ENCODE data around the gene HMGA1.

The HMGA1 gene

DNA sequence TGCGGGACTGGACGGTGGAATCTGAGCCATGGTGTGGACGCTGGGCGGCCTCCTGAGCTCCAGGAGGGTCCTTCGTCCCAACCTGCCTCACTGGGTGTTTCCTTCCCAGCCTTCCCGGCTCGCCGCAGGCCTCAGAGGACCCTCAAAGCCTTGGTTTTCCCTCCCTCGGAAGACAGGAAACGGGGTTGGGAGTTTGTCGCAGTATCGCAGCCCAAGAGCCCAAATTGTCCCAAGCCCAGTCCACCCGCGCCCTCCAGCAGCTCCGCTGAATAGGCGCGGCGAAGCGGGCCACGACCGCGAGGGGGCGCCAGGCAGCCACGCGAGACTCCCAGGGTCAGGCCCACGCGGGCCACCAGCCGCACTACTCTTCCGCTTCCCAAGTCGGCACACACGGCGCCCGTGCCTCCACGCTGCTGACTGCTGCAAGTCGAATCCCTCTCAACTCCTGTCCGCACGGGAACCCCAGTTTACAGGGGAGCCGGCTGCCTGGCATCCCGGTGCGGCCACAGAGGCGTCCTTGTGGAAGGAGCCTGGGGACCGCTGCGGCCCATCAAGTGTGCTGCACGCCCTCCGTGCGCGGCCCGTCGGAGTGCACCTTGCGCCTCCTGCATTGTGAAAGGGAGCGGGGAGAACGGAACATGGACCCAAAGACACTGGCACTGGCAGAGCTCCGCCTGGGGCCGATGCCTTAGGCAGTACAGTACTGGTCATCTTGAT is 40.4 kb upstream of the HMGA1 start:
- TF ChIP-seq POLR2AphosphoS5 (IDR thresholded peaks at IDR 0.05; ENCODE audit: low read depth, low read length): no peak
- TF ChIP-seq FOXP2 (optimal IDR thresholded peaks at IDR 0.05; ENCODE audit: borderline replicate concordance, extremely low read depth, extremely low read length, insufficient read depth): peak; percentile 64

DNA sequence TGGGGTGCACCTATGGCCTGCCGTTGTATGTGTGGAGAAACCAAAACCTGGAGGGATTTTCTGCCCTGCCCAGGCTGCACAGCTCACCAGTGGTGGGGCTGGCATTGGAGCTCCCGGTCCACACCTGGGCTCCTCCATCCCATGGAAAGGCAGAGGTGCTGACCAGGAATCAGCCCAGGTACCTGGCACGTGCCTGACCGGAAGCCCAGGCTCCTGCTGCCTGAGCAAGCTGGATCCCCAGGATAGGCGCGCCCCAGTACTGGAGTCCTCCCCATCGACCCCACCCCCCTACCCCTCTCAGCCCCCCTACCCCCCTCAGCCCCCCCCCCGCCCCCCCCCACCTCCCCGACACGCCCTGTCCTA is 39.9 kb upstream of the HMGA1 start:
- TF ChIP-seq POLR2AphosphoS5 (IDR thresholded peaks at IDR 0.05; ENCODE audit: low read depth, low read length): no peak

DNA sequence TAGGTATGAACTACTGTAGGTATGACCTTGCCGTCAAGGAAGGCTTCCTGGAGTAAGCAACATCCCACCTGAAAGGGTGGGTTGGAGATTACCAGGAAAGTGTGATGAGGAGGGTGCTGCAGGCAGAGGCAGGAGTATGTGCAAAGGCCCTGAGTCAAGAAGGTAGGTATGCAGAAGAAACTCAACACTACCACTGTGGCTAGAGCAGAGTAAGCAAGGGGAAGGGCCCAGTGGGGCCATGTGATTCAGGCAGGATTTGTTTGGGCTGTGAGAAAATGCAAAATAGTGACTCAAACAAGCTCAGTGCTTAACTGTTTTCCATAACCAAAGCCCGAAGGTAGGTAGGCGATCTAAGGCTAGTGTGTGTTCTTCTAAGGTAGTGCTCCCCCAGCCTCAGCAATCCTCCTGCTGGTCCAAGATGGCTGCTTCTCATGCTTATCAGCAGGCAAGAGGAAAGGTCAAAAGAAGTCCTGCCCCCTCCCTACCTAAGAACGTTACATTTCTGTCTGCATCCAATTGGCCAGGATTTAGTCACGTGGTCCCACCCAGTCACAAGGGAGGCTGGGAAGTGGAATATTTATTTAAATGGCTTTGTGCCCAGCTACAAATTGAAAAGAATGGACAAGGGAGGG is 36.2 kb upstream of the HMGA1 start:
- TF ChIP-seq SIN3A (IDR thresholded peaks at IDR 0.05; ENCODE audit: borderline replicate concordance, insufficient read depth, low read length) (no peak), POLR2AphosphoS5 (IDR thresholded peaks at IDR 0.05; ENCODE audit: low read depth, low read length) (no peak)

DNA sequence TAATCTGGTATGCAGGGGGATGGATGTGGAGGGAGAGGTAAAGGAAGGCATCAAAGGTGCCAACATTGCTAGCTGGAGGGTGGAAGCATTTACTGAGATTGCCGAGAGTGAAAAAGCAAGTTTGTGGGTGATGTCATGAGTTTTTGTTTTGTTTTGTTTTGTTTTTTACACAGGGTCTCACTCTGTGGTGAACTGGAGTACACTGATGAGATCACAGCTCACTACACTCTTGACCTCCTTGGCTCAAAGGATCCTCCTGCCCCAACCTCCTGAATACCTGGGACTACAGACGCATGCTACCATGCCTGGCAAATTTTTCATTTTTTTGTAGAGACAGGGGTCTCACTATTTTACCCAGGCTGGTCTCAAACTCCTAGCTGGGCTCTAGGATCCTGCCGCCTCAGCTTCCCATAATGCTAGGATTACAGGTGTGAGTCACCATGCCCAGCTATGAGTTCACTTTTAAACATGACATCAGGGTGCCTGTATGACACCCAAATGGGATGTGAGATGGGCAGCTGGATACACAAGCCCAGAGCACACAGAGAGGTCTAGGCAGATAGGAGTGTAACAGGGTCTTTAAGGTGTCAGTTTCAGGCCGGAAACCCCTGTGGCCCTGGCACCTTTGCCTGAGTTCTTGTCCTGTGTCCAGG is 35.1 kb upstream of the HMGA1 start:
- no peak for TF ChIP-seq POLR2AphosphoS5 (IDR thresholded peaks at IDR 0.05; ENCODE audit: low read depth, low read length)
- TF ChIP-seq TAF1 (IDR thresholded peaks at IDR 0.05; ENCODE audit: borderline replicate concordance, insufficient read depth, low read length): no peak
- no peak for TF ChIP-seq FOXP2 (optimal IDR thresholded peaks at IDR 0.05; ENCODE audit: borderline replicate concordance, extremely low read depth, extremely low read length, insufficient read depth)
- no peak for TF ChIP-seq SIN3A (IDR thresholded peaks at IDR 0.05; ENCODE audit: borderline replicate concordance, insufficient read depth, low read length)
- TF ChIP-seq, protein P1, sequence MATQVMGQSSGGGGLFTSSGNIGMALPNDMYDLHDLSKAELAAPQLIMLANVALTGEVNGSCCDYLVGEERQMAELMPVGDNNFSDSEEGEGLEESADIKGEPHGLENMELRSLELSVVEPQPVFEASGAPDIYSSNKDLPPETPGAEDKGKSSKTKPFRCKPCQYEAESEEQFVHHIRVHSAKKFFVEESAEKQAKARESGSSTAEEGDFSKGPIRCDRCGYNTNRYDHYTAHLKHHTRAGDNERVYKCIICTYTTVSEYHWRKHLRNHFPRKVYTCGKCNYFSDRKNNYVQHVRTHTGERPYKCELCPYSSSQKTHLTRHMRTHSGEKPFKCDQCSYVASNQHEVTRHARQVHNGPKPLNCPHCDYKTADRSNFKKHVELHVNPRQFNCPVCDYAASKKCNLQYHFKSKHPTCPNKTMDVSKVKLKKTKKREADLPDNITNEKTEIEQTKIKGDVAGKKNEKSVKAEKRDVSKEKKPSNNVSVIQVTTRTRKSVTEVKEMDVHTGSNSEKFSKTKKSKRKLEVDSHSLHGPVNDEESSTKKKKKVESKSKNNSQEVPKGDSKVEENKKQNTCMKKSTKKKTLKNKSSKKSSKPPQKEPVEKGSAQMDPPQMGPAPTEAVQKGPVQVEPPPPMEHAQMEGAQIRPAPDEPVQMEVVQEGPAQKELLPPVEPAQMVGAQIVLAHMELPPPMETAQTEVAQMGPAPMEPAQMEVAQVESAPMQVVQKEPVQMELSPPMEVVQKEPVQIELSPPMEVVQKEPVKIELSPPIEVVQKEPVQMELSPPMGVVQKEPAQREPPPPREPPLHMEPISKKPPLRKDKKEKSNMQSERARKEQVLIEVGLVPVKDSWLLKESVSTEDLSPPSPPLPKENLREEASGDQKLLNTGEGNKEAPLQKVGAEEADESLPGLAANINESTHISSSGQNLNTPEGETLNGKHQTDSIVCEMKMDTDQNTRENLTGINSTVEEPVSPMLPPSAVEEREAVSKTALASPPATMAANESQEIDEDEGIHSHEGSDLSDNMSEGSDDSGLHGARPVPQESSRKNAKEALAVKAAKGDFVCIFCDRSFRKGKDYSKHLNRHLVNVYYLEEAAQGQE (IDR thresholded peaks at IDR 0.05; ENCODE audit: insufficient read depth in 1 of 2, low read depth in 2 of 2, low read length in 2 of 2): no peak

DNA sequence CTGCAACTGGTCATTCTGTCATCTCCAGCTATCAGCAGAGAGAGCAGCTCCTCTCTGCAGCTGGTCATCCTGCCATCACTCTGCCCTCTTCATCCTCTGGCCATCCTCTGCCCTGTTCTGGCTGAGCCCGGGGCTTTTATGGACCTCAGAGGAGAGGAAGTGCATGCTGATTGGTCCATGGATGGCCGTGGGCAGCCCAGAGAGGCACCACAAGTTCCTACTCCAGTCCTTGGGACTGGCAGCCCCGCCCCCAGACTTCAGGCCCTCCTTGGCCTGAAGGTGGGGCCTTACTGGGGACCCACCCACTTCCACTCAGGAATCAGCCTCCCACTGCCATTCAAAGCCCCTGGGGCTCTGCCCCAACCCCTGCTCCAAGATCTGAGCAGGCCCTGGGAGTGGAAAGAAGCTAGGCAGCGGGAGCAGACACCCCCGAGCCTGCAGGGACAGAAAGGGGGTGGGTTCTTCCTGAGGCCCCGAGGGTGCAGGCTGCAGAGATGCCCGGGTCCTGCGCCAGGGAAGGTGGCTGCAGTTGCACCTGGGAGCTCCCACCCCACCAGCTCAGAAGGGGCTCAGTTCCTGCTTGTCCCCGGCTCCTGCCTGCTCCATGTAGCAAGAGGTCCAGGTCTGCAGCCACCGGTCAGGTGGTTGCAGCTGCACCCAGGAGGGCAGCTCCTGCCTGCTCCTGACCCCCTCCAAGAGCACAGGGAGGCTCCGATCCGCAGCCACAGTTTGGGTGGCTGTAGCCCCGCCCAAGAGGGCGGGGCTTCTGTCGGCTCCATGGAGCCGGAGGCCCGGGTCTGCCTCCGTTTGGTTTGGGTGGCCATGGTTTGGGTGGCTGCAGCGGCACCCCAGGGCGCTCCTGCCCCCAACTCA is 34.1 kb upstream of the HMGA1 start:
- no peak for TF ChIP-seq POLR2AphosphoS5 (IDR thresholded peaks at IDR 0.05; ENCODE audit: low read depth, low read length)

DNA sequence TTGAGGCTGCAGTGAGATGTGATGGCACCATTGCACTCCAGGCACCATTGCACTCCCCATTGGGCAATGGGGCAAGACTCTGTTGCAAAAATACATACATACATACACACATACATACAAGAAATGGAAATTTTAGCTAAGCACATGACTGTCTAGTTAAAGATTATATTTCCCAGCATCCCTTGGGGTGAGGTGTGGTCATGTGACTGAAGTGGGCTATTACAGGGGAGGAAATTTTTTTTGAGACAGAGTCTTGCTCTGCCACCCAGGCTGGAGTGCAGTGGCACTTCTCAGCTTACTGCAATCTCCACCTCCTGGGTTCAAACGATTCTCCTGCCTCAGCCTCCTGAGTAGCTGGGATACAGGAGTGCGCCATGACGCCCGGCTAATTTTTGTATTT is 32.0 kb upstream of the HMGA1 start:
- no peak for TF ChIP-seq FOXP2 (optimal IDR thresholded peaks at IDR 0.05; ENCODE audit: borderline replicate concordance, extremely low read depth, extremely low read length, insufficient read depth)
- TF ChIP-seq TAF1 (IDR thresholded peaks at IDR 0.05; ENCODE audit: borderline replicate concordance, insufficient read depth, low read length): no peak
- TF ChIP-seq POLR2AphosphoS5 (IDR thresholded peaks at IDR 0.05; ENCODE audit: low read depth, low read length): no peak
- no peak for TF ChIP-seq SIN3A (IDR thresholded peaks at IDR 0.05; ENCODE audit: borderline replicate concordance, insufficient read depth, low read length)

DNA sequence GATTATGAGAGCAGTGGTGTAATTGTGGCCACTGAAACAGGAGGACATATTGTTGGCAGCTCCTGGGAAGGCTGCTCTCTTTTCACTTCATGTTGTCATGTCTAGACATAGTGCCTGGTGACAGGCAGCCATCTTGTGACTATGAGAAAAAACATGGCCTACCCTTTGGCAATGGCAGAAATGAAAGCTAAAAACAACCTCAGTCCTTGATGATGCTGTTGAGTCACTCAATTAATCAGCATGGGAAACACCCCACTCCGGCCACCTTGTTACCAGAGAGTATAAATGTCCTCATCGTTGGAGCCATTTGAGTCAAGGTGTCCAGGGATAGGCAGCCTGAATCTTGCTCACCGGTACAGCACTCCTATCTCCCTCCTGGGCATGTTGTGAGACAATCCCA is 31.2 kb upstream of the HMGA1 start:
- TF ChIP-seq, protein P1 (IDR thresholded peaks at IDR 0.05; ENCODE audit: insufficient read depth in 1 of 2, low read depth in 2 of 2, low read length in 2 of 2): no peak
- TF ChIP-seq FOXP2 (optimal IDR thresholded peaks at IDR 0.05; ENCODE audit: borderline replicate concordance, extremely low read depth, extremely low read length, insufficient read depth) (no peak), POLR2AphosphoS5 (IDR thresholded peaks at IDR 0.05; ENCODE audit: low read depth, low read length) (no peak), SIN3A (IDR thresholded peaks at IDR 0.05; ENCODE audit: borderline replicate concordance, insufficient read depth, low read length) (no peak), TAF1 (IDR thresholded peaks at IDR 0.05; ENCODE audit: borderline replicate concordance, insufficient read depth, low read length) (no peak)

Measured in PFSK-1 (cell line).